ENCODE data around the gene MAP2K7. TPM values are rescaled to one million over a fixed set of nuclear protein-coding genes. Genes with fewer than 3 reads are reported as not detected.
"Not testable (repeated sequence)": the region's sequence is repeated elsewhere in the genome, so short reads cannot be mapped to it uniquely, and the experiment has no call there.

MAP2K7 gene
- total RNA-seq, 4 donors from 2014 or later = 11.1 to 31.2 (median 20.9) TPM

- 80 to 83% methylated on average over 16 of the region's 16 CpGs for WGBS, 2 donors
- peaks cover 0 to 58% of the 10 kb centered on the region in 2 donors for H3K27me3 ChIP-seq
- TF ChIP-seq CTCF (IDR thresholded peaks at IDR 0.05) (no peak), EP300 (IDR thresholded peaks at IDR 0.05) (no peak), POLR2A (IDR thresholded peaks at IDR 0.05) (no peak)
Observed at GRCh38 chr19:7887408-7888144, 16.1 kb upstream of the MAP2K7 start.

DNA sequence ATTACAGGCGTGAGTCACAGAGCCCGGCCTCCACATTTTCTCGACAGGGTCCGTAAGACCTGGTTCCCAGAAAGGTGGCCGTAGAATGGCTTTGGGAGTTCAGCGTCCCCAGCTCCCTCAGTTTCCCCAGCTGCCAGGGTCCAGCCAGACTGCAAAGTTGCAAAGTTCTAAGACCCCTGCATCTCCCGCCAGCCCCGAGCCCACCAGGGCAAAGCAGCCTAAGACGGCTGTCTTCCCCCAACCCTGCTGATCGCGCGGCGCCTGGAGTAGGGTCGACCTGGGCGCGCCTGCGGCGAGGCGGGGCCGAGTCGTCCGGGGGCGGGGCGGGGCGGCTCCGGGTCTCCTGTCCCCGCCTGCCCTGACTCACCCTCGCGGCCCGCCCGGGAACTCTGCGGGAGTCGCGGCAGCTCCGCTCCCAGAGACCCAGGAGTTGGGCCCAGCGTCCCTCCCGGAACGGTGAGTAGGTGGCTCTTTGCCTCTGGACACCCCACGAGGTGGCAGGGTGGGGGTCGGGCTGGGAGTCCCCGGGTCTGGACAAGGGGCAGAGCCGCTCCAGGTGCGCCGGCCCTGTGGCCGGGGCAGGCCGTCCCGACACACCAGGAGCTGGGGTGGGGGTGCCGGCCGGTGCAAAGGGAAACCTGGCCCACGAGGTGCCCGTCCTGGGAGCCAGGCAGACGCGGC, 15.4 kb upstream of the MAP2K7 start, which contains the start of gene LRRC8E:
TSS of gene LRRC8E (plus strand) at position 366 of the 681 bp plus-strand sequence. CDS start 7,094 bp downstream, outside the sequence.
- Histone ChIP-seq H3K4me1 (peaks cover 0 to 7% (median 2%) of the 10 kb centered on the region in 4 donors), H3K4me3 (peak within 1 kb of the TSS in 1 of 4 donors; percentile 32), H3K27ac (no peak within 1 kb of the TSS), H3K27me3 (peaks cover 0 to 65% of the 10 kb centered on the region in 2 donors), H3K36me3 (no peaks in the 10 kb centered on the region), H3K9me3 (no peaks in the 10 kb centered on the region)
- no peak for TF ChIP-seq CTCF (IDR thresholded peaks at IDR 0.05)
- no peak for TF ChIP-seq EP300 (IDR thresholded peaks at IDR 0.05)
- no peak for TF ChIP-seq POLR2A (IDR thresholded peaks at IDR 0.05)
- 16 to 17% methylated on average over 25 to 26 of the region's 53 CpGs for WGBS, 2 donors
- DNase-seq (ENCODE audit: low spot score in 2 of 2) = no peak

More at GRCh38 chr19:7887408-7888144, 16.1 kb upstream of the MAP2K7 start:
- Histone ChIP-seq H3K27ac (no peak overlapping the region), H3K4me3 (no peak overlapping the region), H3K36me3 (no peaks in the 10 kb centered on the region), H3K9me3 (no peaks in the 10 kb centered on the region), H3K4me1 (peaks cover 0 to 7% (median 2%) of the 10 kb centered on the region in 4 donors)
- no peak for DNase-seq (ENCODE audit: low spot score in 2 of 2)

- no peaks in the 10 kb centered on the region for H3K9me3 ChIP-seq
- H3K27me3 ChIP-seq = peaks cover 0 to 70% of the 10 kb centered on the region in 2 donors
- no peak for DNase-seq (ENCODE audit: low spot score in 2 of 2)
- H3K4me3 ChIP-seq = peak overlapping the region in 1 of 4 donors; percentile 32
- H3K27ac ChIP-seq = no peak overlapping the region
- no peaks in the 10 kb centered on the region for H3K36me3 ChIP-seq
- 57 to 80% methylated on average over 7 to 8 of the region's 8 CpGs for WGBS, 2 donors
- H3K4me1 ChIP-seq = peaks cover 0 to 7% (median 2%) of the 10 kb centered on the region in 4 donors
- TF ChIP-seq POLR2A (IDR thresholded peaks at IDR 0.05) (no peak), EP300 (IDR thresholded peaks at IDR 0.05) (no peak), CTCF (IDR thresholded peaks at IDR 0.05) (no peak)
Observed at GRCh38 chr19:7888826-7889217, 14.9 kb upstream of the MAP2K7 start.

- H3K4me1 ChIP-seq; DNase-seq (ENCODE audit: low spot score in 2 of 2); H3K4me3 ChIP-seq; H3K36me3 ChIP-seq; H3K9me3 ChIP-seq; H3K27ac ChIP-seq: not testable (repeated sequence)
- peaks cover 0 to 59% of the 10 kb centered on the region in 2 donors for H3K27me3 ChIP-seq
- WGBS, 2 donors = 78 to 81% methylated on average over 18 of the region's 18 CpGs
Observed at GRCh38 chr19:7893362-7894101, 10.1 kb upstream of the MAP2K7 start.

DNA sequence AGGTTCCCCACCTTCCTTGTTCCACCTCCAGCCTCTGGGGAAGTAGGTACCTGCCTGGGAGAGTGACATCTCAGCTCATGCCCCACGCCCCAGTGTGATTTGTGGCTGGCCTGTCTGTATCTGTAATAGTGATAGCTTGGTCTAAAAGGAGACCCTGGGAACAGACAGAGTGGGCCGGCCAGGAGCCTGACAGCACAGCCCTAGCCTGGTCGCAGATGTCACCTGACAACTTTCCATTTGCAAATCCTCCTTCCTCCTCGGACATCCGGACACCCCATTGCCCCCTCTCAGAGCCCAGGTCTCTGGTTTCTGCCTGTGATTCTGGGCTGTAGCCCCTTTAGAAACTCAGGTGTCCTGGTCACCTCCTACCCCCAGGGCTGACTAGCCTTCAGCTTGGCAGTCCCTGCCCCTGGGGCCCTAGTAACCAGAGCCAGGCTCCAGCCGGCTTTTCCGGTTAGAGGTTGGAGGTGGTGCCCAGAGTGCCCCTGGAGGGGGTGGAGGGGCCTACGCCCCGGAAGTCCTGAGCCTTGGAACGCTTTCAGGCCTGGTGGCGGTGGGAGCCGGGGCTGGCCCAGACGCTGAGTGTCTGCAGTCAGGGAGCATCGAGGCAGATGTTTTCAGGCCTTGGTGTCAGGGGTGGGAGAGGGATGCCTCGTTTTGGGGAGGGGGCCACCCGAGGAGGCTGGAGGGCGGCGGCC, 8.9 kb upstream of the MAP2K7 start:
- no peak overlapping the region for H3K27ac ChIP-seq
- H3K4me1 ChIP-seq = no peaks in the 10 kb centered on the region
- H3K27me3 ChIP-seq = peaks cover 0 to 47% of the 10 kb centered on the region in 2 donors
- H3K4me3 ChIP-seq = no peak overlapping the region
- H3K9me3 ChIP-seq = no peaks in the 10 kb centered on the region
- WGBS, 2 donors = 41 to 47% methylated on average over 16 to 18 of the region's 18 CpGs
- no peaks in the 10 kb centered on the region for H3K36me3 ChIP-seq
- no peak for DNase-seq (ENCODE audit: low spot score in 2 of 2)
- no peak for TF ChIP-seq POLR2A (IDR thresholded peaks at IDR 0.05)
- TF ChIP-seq EP300 (IDR thresholded peaks at IDR 0.05) = no peak
- TF ChIP-seq CTCF (IDR thresholded peaks at IDR 0.05) = no peak
